Pons (tissue), 1 donor: Measurements from ENCODE around the gene GABRG3.

Experiments used
- DNase-seq: peaks from one replicate; pipeline ENCODE4 v3.0.0-alpha.2; 2016; ENCODE audit warnings: low spot score

The GABRG3 gene

GRCh38 chr15:27418726-27419125 is 447.7 kb downstream of the GABRG3 start:
- no peak for DNase-seq

GRCh38 chr15:27422997-27423396 is 452.0 kb downstream of the GABRG3 start:
- no peak for DNase-seq

- no peak for DNase-seq
Measured at GRCh38 chr15:27426805-27427204, 455.8 kb downstream of the GABRG3 start.

DNA sequence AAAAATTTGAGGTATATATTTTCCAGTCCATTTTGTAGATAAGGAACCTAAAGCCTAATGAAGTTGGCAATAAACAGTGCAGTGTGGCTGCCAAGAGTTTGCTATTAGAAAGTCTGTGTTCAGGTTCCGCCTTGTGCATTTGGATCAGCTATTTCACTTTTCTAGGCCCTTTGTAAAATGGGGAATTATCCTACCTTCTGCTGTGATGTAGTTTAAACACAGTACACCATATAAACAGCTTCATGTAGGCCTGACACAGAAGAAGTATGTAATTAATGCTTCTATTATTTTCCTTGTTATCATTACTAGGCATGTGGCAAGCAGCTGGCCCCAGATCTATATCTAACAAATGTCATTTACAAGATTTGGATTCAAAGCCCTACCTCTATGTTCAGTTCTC is 456.3 kb downstream of the GABRG3 start:
- DNase-seq = no peak

GRCh38 chr15:27428151-27428550 is 457.2 kb downstream of the GABRG3 start:
- DNase-seq = no peak

DNA sequence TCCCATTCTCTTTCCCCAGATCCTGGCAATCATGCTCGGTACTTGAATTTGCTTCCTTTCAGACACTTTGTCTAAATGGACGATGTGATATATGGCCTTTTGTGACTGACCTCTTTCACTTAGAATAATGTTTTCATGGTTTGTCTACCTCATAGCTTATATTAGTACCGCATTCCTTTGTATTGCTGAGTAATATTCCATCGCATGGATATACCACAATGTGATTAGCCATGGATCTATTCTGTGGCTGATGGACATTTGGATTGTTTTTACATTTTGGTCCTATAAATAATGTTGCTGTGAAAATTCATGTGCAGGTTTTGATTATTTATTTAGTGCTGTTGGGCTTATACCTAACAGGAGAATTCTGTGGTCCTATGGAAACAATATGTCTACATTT is 458.6 kb downstream of the GABRG3 start:
- DNase-seq = no peak

- DNase-seq = no peak
Measured at GRCh38 chr15:27433604-27434003, 462.6 kb downstream of the GABRG3 start.

DNA sequence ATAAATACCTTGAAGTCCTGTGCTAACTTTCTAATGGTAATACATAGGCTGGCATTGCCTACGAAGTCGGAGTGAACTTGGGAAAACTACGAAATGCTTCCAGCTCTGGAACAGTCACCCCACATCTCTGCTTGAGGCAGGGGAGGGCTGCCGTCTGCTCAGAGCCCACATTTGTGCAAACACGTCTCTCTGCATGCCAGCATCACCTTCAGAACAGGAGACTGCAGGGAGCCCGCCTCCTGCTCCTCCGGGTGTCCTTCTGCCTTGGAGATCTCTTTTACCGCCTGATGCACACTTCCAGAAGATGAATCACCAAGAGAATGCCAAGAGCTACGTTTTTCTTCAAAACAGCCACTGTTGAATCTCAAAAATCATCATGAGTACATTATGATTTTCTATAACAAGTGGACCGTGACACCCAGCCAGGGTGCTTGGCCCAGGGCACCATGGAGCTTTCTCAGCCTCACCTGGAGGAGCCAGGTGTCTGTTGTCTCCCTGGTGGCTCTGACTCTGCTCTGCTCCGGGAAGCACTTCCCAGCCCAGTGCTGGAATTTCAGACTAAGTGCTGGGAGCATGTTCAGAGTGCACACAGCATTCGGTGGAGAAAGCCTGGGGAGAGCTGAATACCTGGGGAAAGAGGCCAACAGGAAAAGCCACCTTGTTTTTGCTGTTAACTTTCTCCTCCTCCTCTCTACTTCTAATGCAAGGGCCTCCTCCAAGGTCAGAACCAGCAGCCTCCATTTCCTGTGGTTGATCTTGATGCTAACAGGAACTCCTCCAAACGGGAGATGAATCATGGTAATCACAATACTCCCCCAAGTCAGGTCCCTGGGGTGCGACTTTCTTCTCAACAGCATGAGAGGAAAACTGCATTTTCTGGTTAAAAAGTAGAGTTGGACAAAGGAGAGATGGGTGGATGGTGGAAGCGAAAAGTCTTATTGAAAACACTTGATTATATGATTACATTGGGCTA is 467.7 kb downstream of the GABRG3 start:
- DNase-seq = no peak

GRCh38 chr15:27441120-27441519 is 470.1 kb downstream of the GABRG3 start:
- DNase-seq = no peak

GRCh38 chr15:27448234-27448633 is 477.3 kb downstream of the GABRG3 start:
- no peak for DNase-seq

DNA sequence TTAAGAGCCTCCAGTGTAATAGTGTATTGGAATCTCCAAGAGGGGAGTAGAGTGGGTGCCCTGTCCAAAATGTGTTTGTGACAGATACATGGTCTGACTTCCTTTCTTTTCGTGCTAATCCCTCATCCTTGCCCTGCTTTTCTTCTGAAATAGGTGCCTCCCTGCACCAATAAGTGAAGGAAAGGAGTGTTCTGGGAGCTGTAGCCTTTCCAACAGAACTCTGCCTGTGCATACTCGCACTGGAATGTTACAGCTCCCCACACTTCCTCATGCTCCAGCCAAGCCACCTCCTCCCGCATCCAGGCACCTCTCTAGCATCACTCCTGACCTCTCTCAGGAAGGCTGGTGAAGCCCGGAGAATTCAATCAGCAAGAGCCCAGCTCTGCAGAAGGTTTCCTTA is 478.0 kb downstream of the GABRG3 start:
- no peak for DNase-seq

- no peak for DNase-seq
Measured at GRCh38 chr15:27449941-27450340, 479.0 kb downstream of the GABRG3 start.

DNA sequence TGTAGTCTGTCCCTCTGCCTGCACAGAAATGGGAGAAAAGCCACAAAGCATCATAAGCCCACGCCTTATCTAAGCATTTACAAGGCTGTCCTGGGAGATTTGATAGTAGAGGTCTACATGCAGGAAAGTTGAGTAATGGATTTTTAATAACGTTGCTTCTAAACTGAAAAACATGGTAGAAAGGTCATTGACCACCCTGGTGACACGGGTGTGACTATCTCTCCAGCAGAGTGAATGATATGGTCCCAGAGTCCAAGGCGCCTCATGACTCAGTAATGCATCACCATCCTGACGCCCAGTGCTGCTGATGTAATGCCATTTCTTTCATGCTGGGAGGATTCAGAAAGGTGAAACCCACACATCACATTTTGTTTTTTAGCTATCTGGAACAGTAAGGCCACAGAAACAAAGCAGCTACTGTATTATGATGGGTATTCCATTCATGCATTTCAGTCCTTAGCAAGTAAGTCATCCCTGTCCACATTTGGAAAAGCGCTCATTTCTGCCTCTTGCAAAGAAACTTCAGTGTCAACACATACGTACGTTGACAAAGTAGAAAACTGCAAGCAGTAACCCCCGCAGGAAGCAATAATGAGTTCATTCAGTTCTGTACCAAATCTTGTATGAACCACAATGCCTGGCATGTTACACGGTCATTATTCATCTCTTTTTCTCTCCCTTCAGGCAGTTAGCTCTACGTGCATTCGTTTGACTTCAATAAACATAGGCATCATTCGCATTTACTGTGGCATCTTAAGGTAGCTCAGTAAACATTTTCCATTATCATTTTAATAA is 483.5 kb downstream of the GABRG3 start:
- no peak for DNase-seq

DNA sequence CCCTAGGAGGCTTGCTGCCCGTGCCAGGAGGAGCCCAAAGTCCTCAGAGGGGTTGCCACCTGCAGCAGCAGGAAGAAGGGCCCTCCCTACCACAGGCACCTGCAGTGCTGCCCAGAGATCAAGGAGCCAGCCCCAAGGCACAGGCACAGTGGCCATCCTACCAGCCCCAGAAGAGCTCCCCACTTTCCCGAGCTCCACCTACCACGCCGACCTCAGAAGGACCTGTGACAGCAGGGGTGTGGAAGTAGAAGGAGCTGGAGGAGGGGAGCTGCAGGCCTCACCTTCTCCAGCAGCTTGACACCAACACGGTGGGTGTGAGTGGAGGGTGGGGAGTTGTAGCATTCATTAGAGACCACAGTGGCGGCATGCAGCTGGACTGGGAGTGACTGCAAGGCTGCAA is 485.8 kb downstream of the GABRG3 start:
- no peak for DNase-seq

DNA sequence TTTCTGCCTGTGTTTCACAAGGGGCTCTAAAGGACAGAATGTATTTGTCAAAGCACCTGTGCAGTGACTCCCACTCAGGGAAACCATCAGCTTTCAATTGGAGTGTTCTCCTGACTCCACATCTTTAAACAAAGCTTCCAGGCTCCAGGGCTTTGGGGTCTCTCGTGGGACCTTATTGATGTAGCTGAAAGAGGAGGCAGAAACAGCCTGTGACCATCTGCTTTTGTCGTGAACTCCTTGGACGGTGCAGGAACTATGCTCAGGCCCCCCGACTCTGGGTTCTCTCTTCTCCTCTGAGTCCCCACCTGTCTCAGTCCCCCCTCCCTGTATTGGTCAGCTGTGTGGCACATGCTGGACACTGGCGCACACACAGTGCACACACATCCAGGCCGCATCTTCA is 486.8 kb downstream of the GABRG3 start:
- DNase-seq = no peak

- no peak for DNase-seq
Measured at GRCh38 chr15:27458345-27459084, 487.5 kb downstream of the GABRG3 start.

- DNase-seq = no peak
Measured at GRCh38 chr15:27459836-27460235, 488.9 kb downstream of the GABRG3 start.

GRCh38 chr15:27461181-27461580 is 490.2 kb downstream of the GABRG3 start:
- DNase-seq = no peak

- DNase-seq = no peak
Measured at GRCh38 chr15:27463525-27464088, 492.6 kb downstream of the GABRG3 start.

DNA sequence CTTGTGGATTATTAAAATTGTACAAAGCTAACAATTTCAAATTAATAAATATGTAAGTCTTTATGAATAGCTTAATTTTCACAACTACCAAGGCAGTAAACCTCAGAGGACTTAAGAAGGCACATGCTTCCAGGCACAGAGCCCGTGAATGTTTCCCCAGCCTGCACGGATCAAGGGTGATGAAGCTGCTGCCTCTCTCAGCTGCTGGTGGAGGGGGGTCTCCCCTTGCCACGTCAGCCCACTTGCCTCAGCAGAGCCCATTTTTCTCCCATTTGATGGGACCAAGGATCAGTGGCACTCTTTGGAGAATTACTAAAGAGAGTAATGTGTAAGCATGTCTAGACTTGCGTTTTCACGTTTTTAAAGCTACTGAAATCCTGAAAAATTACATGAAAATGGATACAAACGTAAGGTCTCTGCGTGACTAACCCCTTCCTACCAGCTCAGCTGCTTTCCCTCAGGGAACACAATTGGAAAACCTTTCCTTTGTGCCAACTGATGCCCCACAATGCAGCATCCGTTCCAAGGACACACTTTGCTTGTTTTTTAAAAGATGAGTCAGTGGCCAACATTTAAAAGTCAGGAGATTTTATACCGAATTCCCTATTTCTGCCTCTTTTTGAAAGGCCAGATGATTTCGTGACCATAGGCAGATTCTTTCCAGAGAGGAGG is 494.1 kb downstream of the GABRG3 start:
- DNase-seq = no peak

- DNase-seq = no peak
Measured at GRCh38 chr15:27466758-27467157, 495.8 kb downstream of the GABRG3 start.
